KG1 (cell line): Measurements from ENCODE around the gene TMEM109.
"Not testable (repeated sequence)": the region's sequence is repeated elsewhere in the genome, so short reads cannot be mapped to it uniquely, and the experiment has no call there.

ENCODE experiments used
- DNase-seq: peaks from one replicate; lab custom pipeline; 2025; lab: John Stamatoyannopoulos, UW

The TMEM109 gene

DNA sequence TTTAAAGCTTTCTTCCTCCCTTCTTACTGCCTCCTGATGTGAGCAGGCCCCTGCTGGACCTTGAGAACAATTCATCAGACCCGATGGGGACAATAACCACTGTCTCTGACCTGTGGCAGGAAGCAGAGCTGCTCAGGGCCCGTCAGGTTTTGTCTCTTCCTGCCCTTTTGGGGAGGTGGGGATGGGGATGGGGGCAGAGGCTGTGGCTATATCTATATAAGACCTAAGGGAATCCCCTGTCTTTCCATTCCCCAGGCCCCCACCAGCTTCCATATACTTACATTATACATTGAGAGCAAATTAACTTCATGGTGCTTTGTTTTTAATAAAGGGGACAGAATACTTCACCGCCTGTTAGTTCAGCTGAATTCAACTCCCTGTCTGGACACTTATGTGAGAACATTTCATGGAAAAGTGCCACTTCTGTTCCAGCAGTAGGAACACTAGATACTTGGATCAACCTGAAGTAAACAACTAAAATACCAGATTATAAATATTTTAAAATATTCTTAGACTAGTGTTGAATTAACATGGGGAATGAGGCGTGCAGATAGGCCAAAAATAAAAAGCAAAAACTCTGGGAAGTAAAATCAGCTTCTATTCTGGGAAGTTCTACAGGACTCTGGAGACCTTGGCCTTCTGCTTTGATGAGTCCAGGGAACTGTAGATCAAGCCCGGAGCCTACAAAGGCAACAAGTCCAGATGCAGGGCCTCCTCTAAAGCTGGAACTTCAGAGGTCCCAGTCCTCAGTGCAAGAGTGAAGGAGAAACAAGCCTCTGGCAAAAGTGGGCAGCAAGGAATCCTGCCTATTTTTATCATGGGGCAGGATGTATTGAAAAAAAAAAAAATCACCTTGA is 35.5 kb upstream of the TMEM109 start:
- DNase-seq = no peak

DNA sequence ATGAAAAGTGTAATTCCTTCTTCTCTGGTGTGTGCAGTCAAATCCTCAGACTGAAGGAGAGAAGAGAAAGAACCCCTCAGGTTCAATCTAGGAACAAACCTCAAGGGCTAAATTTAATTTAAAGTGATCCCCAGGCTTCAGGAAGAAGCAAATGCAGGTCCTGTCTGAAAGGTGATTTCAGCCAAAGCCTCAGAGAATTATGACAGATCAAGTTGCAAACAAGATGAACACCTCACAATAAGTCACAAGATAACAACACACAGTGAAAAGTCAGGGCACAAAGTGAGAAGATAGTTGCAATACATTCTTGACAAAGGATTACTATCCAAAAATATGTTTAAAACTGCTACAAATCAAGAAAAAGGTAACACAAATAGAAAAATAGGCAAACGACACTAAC is 34.9 kb upstream of the TMEM109 start:
- DNase-seq = no peak

DNA sequence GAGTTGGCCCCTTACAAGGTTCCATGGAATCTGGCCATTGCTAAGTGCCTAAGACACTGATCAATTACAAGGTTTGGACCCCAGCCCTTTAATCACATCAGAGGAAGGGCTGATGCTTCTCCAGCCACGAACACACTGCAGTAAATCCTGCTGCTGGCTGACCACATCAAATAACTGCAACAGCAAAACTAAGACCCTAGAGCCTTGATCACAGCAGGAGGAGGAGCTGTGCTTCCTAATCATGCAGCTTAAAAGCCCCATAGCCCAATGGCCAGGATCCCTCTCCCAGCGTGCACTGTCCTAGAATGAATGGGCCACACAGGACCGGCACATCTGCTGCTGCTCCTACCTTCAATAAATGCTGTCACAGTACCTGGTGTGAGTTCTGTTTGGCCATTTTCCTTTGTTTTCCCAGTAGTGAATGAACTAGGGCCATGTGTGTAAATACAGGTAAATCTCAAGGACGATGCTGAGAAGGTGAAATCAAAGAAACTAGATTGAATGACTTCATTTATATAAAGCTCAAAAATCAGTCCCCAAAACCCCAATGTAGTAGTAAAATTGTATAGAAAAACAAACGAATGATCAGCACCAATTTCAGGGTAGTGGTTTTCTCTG is 33.9 kb upstream of the TMEM109 start:
- no peak for DNase-seq

DNA sequence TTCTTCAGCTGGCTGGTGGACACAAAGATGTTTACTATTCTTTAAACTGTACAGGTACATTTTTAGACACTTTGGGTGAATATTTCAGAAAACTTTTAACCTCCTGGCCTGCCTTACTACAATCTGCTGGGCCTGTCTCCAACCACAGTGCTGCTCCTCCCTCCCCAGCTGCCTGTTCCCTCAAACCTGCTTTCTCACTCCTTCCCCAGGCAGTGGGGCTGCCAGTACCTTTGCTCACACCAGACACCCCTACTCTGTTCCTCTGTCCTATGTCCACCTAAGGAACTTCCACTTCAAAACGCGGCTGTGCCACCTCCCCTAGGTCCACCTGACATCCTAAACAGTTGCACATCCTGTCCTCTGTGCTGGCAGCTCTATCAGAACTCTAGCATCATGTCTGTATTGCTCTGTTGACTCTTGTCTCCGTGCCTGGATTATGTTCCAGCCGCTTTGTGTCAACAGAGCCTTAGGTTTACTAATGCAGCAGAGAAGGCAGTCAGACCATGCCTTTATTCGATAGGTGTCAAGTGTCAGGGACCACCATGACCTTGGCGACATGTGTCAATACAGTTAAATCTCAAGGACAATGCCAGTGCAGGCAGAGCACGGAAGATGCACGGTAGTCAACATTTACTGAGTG is 33.2 kb upstream of the TMEM109 start:
- no peak for DNase-seq

DNA sequence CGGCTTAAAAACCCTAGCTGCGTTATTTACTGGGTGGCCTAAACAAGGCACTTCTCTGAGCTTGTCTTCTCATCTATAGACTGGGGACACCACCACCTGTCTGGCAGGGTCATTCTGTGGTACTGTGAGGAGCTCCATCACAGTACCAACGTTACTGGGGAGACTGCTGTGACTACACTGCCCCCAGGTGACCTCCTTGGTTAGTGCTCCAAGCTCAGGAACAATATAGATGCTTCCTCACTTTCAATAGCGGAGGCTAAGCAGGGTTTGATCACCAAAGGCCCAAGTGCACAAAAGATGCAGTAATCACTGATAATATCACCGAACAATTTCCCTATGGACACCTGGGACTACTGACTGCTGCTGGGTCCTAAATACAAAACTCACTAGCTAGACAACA is 26.4 kb upstream of the TMEM109 start:
- peak; percentile 17 for DNase-seq

DNA sequence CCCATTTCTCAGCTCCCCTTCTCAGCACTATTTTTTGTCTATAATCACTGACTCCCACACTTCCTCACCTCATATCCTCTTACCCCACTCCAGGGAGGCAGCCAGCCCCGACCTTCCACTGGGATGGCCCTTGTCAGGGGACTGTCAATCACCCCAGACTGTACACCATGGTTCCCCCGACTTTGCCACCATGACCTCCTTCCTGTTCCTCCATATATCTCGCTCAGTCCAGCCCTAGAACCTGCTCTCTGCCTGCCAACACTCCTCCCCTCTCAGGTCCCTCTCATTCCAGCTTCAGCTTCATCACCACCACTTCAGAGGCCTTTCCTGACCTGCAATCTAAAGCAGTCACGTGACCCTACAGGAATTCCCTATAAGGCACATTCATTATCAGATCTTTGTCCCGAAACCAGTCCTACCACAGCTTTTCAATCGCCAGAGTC is 24.1 kb upstream of the TMEM109 start:
- DNase-seq = no peak

DNA sequence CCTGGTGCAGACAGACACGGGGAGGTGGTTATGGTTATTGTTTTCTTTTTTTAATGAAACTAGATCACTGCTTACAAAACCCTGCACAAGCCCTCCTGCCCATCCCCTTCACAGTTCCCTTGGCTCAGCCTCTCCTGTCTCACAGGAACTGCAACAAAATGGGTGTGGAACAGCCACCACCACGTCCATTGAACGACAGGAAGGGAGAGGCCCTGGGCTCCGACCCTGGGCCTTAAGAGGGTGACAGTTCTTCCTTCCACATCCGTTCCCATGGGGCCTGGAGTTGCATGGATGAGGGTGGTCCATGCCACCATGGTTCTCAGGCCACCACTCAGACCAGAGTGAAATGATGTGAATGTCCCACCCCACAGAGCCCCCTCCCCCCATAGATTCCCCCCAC is 23.3 kb upstream of the TMEM109 start:
- DNase-seq = no peak

DNA sequence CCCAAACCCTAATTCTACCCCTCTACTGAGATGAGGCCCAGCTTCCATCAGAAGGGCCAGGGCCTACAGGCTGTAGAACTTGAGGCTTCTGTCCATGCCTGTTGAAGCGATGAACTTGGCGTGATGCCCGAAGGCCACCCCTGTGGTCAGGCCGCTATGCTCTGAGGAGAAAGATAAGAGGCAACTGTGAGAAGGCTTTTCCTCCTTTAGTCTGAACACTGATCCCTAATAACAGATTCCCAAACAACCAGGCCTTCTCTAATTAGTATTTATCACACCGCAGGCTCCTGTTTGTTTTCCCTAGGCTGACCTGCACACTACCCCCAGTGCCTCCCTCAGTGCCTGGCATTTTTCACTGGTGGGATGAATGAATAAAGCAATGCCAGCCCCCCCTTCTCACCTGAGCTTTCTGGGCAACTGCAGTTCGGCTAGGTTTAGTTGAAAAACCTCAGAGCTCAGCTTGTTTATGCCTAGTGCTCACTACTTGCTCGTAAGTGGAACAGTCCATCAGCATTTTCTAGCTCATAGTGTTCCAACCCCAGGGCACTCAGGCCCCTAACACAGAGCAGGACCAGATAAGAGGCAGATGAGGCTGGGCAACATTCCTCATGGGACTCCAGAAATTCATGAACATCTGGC is 22.7 kb upstream of the TMEM109 start:
- no peak for DNase-seq

DNA sequence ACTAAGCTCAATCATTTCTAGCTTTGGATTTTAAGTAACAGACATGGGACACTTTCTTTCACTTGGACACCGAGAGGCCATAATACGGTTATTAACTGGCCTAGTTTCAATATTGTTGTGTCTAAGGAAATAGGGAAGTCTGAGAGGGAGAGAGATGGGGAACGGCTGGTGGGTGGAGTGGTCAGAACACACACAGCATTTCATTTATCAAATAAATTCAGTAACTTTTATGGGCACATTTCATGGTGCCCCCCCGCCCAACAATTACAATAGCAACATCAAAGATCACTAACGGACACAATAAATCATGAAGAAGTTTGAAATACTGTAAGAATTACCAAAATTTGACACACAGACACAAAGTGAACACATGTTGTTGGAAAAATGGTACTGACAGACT is 18.3 kb upstream of the TMEM109 start:
- DNase-seq = no peak

DNA sequence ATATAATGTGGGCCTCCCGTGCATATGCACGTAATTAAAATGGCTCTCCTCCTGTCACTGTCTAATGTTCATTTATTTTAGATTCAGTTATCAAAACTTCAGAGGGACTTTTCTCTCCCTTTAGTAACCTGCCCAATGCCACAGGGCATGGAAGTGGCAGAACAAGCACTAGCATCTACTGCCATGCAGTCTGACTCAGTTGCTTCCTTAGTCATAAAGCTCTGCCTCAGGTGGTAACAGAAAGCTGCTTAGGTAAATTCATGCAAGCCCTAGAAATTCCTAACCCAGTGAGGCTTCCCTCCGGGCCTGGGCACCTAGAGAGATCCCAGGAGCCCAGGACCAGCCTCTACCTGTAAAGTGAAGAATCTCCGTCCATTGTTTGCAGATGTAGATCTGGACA is 16.5 kb upstream of the TMEM109 start:
- no peak for DNase-seq

DNA sequence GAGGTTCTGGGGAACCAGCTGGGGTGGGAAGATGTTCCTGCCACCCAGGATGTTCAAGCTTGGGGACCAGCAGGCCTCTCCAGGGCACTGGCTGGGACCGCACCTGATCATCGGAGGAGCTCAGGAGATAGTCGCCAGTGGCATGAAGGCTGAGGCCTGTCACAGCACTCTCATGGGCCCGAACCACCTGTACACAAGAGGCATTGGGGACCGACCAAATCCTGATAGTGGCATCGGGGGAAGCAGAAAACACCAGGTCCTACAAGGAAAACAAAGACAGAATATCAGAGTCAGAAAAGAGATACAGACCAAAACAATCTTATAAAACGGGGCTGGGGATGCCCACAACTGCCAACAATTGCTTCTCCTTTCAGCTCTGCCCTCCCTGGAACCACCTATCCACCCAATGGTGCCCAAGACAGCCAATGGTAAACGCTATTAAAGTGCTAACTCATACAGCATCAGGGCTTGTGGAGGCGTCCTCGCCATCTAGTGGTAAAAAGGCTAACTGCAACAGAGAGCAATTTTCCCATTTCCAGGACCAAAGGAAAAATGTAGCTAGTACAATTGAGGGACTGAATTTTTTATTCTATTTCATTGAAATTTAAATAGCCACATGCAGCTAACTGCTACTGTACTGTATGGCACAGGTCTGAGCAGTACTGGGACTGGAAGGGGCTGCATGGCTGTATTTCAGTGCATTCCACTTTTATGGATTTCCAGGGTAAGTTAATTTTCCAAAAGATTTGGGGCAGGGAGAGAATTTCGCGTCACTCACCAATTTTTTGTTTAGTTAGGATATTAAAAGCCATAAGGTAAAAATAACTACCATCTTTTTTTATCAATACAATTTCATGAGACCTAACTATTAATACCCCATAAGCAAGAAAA is 14.7 kb upstream of the TMEM109 start:
- peak; percentile 43 for DNase-seq

DNA sequence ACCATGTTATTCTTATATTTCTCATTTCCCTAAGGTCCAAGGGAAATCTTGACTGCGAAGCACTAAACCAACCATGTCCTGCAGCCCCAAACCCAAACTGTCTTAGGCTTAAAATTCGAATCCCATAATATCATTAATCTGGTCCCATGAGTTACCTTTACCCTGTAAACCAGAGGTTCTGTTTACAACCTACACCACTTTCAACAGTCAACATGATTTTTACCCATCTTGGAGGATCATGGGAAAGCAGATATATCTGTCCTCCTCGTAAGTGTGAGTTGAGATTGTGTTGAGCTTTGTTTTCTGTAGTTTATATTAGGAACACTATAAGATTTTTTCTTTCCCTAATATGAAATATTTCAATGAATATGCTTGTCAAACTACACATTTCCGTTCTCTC is 14.0 kb upstream of the TMEM109 start:
- no peak for DNase-seq

DNA sequence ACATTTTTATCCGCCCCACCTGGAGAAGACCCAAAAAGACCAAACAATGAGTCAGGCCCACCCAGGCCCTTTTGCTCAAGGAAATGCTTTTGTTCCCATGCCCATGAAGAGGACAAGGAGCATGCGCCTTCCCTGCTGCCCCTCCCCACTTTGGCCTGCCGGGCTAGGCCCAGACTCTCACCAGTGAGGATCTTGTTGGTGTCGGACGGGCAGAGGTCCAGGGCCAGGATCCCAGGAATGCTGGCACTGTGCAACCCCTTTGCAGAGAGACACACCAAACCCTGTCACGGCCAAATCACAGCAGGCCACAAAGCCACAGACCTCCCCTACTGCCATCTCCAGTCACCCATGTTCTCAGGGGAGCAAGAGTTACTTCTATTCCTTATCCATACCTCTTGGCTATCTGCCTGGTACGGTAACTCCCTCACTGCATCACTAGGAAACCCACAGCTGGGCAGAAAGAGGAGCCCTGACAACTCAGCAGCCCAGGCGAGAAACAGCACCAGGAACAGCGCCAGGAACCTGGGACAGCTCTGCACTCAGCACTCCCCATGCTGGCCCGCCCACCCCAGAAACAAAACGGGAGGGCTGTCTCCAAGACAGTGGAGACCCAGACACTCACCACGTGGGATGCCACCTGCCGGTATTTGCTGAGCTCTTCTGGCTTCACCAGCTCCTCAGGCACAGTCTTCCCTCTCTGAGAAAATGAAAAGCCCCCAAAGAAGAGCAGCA is 13.1 kb upstream of the TMEM109 start:
- DNase-seq = no peak

DNA sequence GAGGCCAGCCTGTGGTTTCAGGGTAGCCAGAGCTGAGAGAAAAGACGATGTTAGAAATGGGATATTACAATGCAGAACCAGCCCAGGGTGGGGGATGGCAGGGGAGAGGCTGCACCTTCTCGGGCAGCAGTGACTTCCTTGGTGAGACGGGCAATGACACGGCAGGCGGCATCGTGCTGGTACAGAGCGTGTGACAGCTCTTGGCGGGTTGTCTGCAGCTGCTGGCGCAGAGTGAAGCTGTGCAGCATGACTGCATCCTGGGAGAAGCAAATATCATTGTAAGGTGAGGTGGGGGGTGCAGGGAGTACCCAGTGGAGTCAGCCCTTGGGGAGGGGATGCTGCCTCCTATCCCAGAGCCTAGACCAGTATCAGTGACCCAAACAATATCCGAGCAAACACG is 11.3 kb upstream of the TMEM109 start:
- no peak for DNase-seq

DNA sequence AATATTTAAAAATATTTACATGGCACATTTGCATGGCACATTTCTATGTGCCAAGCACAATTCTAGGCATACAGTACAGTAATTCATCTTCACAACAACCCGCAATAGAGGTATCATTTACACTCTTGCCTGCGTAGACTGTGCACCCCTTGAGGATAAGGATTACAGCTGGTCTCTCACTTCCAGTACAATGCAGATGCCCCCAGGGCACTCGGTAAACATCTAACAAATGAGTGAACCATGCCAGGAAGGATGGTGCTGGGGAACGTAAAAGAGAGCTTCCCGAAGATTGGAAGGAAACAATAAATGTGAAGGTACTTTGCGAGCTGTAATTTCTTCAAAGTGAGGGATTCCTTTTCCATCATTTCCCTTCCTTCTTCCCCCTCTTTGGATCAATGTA is 8.9 kb upstream of the TMEM109 start:
- no peak for DNase-seq

DNA sequence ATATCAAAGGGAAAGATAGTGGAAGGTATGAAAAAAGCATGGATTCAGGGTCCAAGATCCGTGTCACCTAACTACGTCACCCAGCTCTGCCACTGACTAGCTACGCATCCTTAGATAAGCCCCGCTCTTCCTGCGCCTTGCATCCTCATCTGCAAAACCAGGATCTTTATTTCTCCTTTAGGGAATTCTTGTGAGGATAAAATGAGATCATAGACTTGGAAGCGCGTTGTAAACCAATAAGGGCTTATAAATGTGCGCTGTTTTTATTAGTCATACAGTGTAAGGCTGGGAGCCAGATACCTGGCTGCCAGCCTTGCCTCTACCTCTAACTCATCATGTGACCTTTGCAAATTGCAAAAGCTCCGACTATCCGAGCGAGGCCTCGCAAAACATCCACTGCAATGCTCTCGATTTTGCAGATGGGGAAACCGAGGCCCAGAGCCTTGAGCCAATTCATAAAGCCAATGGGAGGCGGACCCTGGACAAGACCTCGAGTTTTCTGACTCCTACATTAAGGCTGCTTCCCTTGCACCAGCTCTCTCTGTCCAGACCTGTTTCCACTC is 8.3 kb upstream of the TMEM109 start:
- no peak for DNase-seq

DNA sequence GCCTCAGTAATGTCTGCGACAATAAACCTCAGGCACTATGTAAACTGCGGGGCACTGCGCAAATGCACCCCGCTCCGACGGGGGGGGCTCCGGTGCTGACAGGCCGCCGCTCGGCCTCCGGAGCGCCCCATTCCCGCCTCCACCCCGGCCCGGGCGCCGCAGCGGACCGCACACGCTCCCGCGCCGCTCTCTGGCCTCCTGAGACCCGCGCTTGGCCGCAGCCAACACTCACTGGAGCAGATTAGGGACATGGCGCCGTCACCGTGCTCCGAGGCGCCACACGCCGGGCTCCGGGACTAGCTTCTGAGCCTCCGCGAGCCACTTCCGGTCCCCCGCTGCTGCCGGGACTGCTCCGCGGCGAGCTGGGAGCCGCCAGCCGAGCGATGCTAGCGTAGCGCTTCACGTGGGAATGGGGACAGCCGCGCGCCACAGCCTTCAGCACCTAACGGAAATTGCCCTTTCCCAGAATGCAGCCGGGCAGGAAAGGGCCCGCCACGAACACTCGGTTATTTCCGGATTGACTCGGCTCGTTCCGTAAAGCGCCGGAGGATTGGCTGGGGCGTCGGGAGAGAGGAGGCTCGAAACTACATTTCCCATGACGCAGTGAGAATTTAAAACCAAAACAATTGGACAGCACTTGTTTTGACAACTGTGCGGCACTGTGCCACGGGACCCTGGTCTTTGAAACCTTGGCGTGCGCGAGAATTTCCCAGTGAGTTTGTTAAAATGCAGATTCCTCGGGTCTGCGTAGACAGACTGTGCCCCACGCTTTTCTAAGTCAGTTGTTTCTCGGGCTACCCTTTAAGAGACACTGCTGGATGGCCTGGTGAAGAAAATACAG is 7.6 kb upstream of the TMEM109 start, which contains the start of gene PRPF19:
Gene PRPF19 (minus strand): TSS at position 454 of the 841 bp plus-strand sequence. CDS start 203 bp downstream, at position 251.
- DNase-seq = peak; percentile 99

DNA sequence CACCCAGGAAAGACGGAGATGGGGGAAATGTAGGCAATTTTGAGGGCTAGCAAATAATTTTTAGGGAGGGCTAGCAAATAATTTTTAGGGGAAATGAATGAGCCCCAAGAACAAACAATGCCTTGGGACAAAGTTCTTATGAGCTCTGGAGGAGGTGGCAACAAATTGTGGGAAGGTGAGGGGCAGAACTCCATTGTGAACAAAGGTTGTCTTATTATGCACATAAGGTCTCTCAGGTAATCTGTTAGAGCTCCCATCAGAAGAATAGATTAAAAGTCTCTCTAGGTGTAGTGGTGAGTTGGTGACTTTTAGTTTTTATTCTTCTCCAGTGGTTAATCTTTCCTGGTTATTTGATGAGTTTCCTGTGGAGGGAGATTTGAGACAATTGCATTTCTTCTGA is 5.2 kb upstream of the TMEM109 start:
- DNase-seq = no peak

DNA sequence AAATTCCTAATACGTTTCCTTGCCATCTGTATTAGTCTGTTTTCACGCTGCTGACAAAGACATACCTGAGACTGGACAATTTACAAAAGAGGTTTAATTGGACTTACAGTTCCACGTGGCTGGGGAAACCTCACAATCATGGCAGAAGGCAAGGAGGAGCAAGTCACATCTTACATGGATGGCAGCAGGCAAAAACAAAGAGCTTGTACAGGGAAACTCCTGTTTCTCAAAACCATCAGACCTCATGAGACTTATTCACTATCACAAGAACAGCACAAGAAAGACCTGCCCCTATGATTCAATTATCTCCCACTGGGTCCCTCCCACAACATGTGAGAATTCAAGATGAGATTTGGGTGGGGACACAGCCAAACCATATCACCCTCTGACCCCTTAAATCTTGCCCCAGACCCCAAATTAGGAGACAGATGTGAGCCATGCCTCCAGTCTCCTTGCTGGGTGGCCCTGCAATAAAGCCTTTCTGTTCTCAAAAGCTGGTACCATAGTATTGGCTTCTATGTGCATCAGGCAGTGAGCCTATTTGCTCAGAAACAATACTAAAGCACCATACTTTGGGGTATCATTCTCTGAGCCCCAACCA is 4.2 kb upstream of the TMEM109 start:
- DNase-seq = not testable (repeated sequence)
